ENCODE results near the gene TMED6. TPM values are rescaled to one million over a fixed set of nuclear protein-coding genes. Genes with fewer than 3 reads are reported as not detected.

Gene TMED6
- total and polyA plus RNA-seq, 2 experiments from 2014 or later: 0.29 TPM; not detected in 1

DNA sequence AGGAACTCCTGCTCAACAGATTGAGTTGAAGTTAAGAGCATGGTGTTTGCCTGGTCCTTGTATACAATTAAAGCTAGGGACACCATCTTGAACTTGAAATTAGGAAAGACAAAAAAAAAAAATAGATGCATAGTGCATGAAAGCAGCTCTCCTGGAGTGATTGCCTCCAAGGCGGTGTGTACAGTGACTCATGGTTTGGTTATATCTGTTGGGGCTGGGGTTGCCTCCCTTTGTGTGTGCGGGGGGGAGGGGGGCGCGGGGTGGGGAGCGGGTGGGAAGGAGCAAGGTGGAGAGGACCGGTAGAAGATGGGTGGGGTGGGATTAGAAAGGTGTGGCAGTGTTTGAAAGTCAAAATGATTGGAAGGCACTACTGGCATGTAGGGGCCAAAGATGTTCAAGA, 3.4 kb downstream of the TMED6 start:
- TF ChIP-seq JUNB (IDR thresholded peaks at IDR 0.05; ENCODE audit: unreplicated experiment) (no peak), CREB1 (CRISPR knock-in tag; IDR thresholded peaks at IDR 0.05; ENCODE audit: low read depth) (no peak), ZNF114 (CRISPR knock-in tag; IDR thresholded peaks at IDR 0.05) (no peak), EZH2phosphoT487 (IDR thresholded peaks at IDR 0.05; ENCODE audit: unreplicated experiment) (no peak), REST (IDR thresholded peaks at IDR 0.05; ENCODE audit: unreplicated experiment) (no peak), STAT1 (IDR thresholded peaks at IDR 0.05; ENCODE audit: unreplicated experiment) (no peak), NANOG (IDR thresholded peaks at IDR 0.05; ENCODE audit: borderline replicate concordance) (no peak), POLR2AphosphoS5 (IDR thresholded peaks at IDR 0.05; ENCODE audit: low read depth) (no peak), ZNF462 (CRISPR knock-in tag; IDR thresholded peaks at IDR 0.05) (no peak), EZH2 (IDR thresholded peaks at IDR 0.05; ENCODE audit: low read depth, unreplicated experiment) (no peak), ZNF331 (CRISPR knock-in tag; IDR thresholded peaks at IDR 0.05; ENCODE audit: low read depth) (no peak)
- TF ChIP-seq, protein P1, sequence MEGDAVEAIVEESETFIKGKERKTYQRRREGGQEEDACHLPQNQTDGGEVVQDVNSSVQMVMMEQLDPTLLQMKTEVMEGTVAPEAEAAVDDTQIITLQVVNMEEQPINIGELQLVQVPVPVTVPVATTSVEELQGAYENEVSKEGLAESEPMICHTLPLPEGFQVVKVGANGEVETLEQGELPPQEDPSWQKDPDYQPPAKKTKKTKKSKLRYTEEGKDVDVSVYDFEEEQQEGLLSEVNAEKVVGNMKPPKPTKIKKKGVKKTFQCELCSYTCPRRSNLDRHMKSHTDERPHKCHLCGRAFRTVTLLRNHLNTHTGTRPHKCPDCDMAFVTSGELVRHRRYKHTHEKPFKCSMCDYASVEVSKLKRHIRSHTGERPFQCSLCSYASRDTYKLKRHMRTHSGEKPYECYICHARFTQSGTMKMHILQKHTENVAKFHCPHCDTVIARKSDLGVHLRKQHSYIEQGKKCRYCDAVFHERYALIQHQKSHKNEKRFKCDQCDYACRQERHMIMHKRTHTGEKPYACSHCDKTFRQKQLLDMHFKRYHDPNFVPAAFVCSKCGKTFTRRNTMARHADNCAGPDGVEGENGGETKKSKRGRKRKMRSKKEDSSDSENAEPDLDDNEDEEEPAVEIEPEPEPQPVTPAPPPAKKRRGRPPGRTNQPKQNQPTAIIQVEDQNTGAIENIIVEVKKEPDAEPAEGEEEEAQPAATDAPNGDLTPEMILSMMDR (conservative IDR thresholded peaks at IDR 0.05; ENCODE audit: low read depth in 2 of 2): no peak
- TF ChIP-seq, protein P2, sequence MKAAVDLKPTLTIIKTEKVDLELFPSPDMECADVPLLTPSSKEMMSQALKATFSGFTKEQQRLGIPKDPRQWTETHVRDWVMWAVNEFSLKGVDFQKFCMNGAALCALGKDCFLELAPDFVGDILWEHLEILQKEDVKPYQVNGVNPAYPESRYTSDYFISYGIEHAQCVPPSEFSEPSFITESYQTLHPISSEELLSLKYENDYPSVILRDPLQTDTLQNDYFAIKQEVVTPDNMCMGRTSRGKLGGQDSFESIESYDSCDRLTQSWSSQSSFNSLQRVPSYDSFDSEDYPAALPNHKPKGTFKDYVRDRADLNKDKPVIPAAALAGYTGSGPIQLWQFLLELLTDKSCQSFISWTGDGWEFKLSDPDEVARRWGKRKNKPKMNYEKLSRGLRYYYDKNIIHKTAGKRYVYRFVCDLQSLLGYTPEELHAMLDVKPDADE (IDR thresholded peaks at IDR 0.05): no peak
- no peaks in the 10 kb centered on the region for H3K4me1 Mint-ChIP-seq
- no peak overlapping the region for H3K4me3 Mint-ChIP-seq
- H3K27me3 ChIP-seq (ENCODE audit: insufficient read depth): no peaks in the 10 kb centered on the region
- H3K27me3 Mint-ChIP-seq (ENCODE audit: insufficient read depth, low read depth, poor library complexity): peaks cover 5% of the 10 kb centered on the region
- no peak overlapping the region for H3K27ac ChIP-seq (ENCODE audit: low read depth)
- H3K79me2 ChIP-seq (replicated peaks; ENCODE audit: insufficient read depth): no peaks in the 10 kb centered on the region
- H2AFZ ChIP-seq: no peak overlapping the region
- H4K20me1 ChIP-seq (replicated peaks; ENCODE audit: insufficient read depth): no peaks in the 10 kb centered on the region; the same call in 1 of the 2 replicates
- H3K4me1 ChIP-seq (ENCODE audit: insufficient read depth): no peaks in the 10 kb centered on the region
- H3K27ac Mint-ChIP-seq: no peak overlapping the region
- DNase-seq (ENCODE audit: low spot score): no peak
- H3K36me3 ChIP-seq (ENCODE audit: insufficient read depth): peaks cover 9% of the 10 kb centered on the region; the same call in 1 of the 2 replicates
- H3K4me2 ChIP-seq: no peak overlapping the region
- no peaks in the 10 kb centered on the region for H3F3A ChIP-seq (replicated peaks; ENCODE audit: low read depth)
- peaks cover 14% of the 10 kb centered on the region; the same call in 2 of the 3 replicates for H3K36me3 Mint-ChIP-seq (ENCODE audit: low read depth)
- H3K9me3 Mint-ChIP-seq: no peaks in the 10 kb centered on the region
- no peak for ATAC-seq
- no peak overlapping the region for H3K4me3 ChIP-seq
- no peaks in the 10 kb centered on the region for H3K9me2 ChIP-seq (ENCODE audit: insufficient read depth)

Data from GM23338 (cell line).